ENCODE measurements around the gene IMPG2.

The IMPG2 gene

DNA sequence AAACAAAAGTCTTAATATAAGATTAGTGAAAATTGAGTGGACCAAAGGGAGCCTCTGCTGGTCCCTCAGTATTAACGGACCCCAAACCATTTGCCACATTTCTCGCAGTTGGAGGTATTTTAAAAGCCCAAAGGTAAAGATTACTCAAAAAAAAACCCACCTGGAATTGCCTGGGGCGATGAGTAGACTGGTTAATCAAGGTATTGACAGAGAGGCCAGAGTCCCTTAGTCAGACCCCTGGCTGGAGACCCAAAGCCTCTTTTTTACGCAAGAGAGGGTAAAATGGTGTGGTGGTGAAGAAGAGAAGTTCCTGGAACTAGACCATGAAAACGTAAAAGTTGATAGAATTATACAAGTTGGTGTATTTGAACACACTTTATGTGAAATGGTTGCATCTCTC is 137.2 kb downstream of the IMPG2 start:
- DNase-seq (ENCODE audit: low spot score): no peak

DNA sequence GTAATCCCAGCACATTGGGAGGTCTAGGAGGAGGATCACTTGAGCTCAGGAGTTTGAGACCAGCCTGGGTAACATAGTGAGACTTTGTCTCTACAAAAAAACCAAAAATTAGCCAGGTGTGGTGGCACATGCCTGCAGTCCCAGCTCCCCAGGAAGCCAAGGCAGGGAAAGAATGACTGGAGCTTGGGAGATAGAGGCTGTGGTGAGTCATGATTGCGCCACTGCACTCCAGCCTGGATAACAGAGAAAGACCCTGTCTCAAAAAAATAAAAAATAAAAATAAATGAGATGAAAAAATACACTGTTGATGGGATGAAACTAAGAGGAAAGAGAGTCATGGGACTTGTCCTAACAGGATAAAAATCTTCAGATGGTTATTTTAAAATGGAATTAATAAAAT is 137.6 kb downstream of the IMPG2 start:
- DNase-seq (ENCODE audit: low spot score): no peak

DNA sequence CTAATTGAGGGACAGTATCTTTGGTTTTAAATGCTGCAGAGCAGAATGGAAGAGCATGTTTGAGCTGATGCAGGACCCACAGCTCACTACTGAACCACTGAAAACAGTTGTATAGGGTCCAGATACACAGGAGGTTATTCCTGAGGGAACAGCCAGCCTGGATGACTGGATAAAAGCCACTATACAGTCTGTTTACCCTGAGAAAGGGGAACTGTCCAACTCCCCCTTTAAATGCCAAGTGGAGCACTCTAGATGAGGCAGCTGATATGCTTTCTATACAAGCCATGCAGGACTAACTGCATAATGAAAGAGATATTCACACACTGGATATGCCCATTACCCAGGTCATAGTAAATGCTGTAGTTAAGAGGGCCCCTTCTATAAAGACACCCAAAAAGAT is 138.6 kb downstream of the IMPG2 start:
- DNase-seq (ENCODE audit: low spot score): no peak

DNA sequence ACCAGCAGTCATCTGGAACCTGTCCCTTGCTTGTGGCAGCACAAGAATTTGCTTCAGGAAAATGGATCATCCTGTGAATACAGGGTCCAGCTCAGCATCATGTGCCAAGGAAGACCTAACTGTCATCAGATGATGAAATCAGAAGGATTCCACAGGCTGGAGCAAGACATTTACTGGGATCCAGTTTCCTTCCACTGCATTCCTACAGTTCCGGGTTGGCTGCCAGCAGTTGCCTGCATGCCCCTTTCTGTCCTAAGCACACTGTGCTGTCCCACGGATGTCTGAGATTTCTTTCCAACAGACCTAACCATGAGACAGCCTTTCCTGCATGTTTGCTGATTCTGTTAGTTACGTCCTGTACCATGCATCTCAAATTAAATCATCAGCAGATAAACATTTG is 140.7 kb downstream of the IMPG2 start:
- DNase-seq (ENCODE audit: low spot score): peak; percentile 25

DNA sequence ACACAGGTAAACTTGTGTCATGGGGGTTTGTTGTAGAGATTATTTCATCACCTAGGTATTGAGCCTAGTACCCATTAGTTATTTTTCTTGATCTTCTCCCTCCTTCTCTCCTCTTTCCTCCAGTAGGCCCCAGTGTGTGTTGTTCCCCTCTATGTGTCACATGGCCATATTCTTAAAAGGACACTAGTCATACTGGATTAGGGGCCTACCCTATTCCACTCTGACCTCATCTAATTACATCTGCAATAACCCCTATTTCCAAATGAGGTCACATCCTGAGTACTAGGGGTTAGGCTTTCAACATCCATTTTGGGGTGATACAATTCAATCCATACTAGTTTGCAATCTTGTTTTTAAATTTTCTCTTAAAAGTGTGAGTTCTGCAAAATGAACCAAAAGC is 142.8 kb downstream of the IMPG2 start:
- DNase-seq (ENCODE audit: low spot score): no peak
